DMS79 (cell line): ENCODE measurements around the gene CBR1.

Experiments used
- DNase-seq: peaks from one replicate; lab custom pipeline; 2025; lab: John Stamatoyannopoulos, UW

The CBR1 gene

GRCh38 chr21:36115138-36115730 lies 45.4 kb downstream of the CBR1 start:
- no peak for DNase-seq

GRCh38 chr21:36117286-36117741 lies 47.5 kb downstream of the CBR1 start:
- no peak for DNase-seq

GRCh38 chr21:36120304-36120888 lies 50.6 kb downstream of the CBR1 start:
- DNase-seq: no peak
